ENCODE data around the gene LVRN. TPM values are rescaled to one million over a fixed set of nuclear protein-coding genes. Genes with fewer than 3 reads are reported as not detected.

LVRN gene
- total RNA-seq, 3 donors from 2014 or later (not counting 1 experiment from before 2014, with no cell fraction given), result 0.77 TPM; not detected in 2

- no peaks in the 10 kb centered on the region for H3K9me3 ChIP-seq (ENCODE audit: control insufficient read depth, insufficient read depth, low read length)
- no peak overlapping the region for H3K27ac ChIP-seq (ENCODE audit: low read length)
- no peaks in the 10 kb centered on the region for H3K4me1 Mint-ChIP-seq
- DNase-seq (no peak), ATAC-seq (no peak)
- H3K36me3 ChIP-seq (ENCODE audit: control insufficient read depth, insufficient read depth, low read length), result no peaks in the 10 kb centered on the region
- WGBS (ENCODE audit: insufficient coverage), result 100% methylated on average over 1 of the region's 1 CpG
- H3K4me3 ChIP-seq (ENCODE audit: low read length), result no peak overlapping the region
- no peaks in the 10 kb centered on the region for H3K9me3 Mint-ChIP-seq
- no peaks in the 10 kb centered on the region for H3K4me1 ChIP-seq (ENCODE audit: control insufficient read depth, insufficient read depth, low read length)
- no peaks in the 10 kb centered on the region for H3K36me3 Mint-ChIP-seq
- intact Hi-C loops (cut with micrococcal nuclease), result no loop called here
- peaks cover 0 to 1% of the 10 kb centered on the region in 2 donors for H3K27me3 Mint-ChIP-seq (ENCODE audit: low read depth in 2 of 2)
- H3K27me3 ChIP-seq (ENCODE audit: control insufficient read depth, insufficient read depth, low read length), result no peaks in the 10 kb centered on the region
- H3K4me3 Mint-ChIP-seq, result no peak overlapping the region
- no peak overlapping the region for H3K27ac Mint-ChIP-seq
- no peak for TF ChIP-seq CTCF (IDR thresholded peaks at IDR 0.05)
These were observed 26.2 kb upstream of the LVRN start for GRCh38 chr5:115936031-115936430.

GRCh38 chr5:115939059-115939458, 23.2 kb upstream of the LVRN start:
- Histone ChIP-seq H3K27ac (ENCODE audit: low read length) (no peak overlapping the region), H3K4me1 (ENCODE audit: control insufficient read depth, insufficient read depth, low read length) (no peaks in the 10 kb centered on the region), H3K36me3 (ENCODE audit: control insufficient read depth, insufficient read depth, low read length) (no peaks in the 10 kb centered on the region), H3K9me3 (ENCODE audit: control insufficient read depth, insufficient read depth, low read length) (no peaks in the 10 kb centered on the region), H3K27me3 (ENCODE audit: control insufficient read depth, insufficient read depth, low read length) (no peaks in the 10 kb centered on the region), H3K4me3 (ENCODE audit: low read length) (no peak overlapping the region)
- Mint-ChIP-seq H3K4me1 (no peaks in the 10 kb centered on the region), H3K27ac (no peak overlapping the region), H3K4me3 (no peak overlapping the region), H3K9me3 (no peaks in the 10 kb centered on the region), H3K36me3 (no peaks in the 10 kb centered on the region), H3K27me3 (ENCODE audit: low read depth in 2 of 2) (peaks cover 0 to 4% of the 10 kb centered on the region in 2 donors)
- no peak for ATAC-seq
- TF ChIP-seq CTCF (IDR thresholded peaks at IDR 0.05), result no peak
- 92% methylated on average over 2 of the region's 4 CpGs for WGBS (ENCODE audit: insufficient coverage)
- DNase-seq, result no peak
- intact Hi-C loops (cut with micrococcal nuclease), result no loop called here

GRCh38 chr5:115940080-115940810, 22.0 kb upstream of the LVRN start:
- Histone ChIP-seq H3K9me3 (ENCODE audit: control insufficient read depth, insufficient read depth, low read length) (no peaks in the 10 kb centered on the region), H3K4me1 (ENCODE audit: control insufficient read depth, insufficient read depth, low read length) (no peaks in the 10 kb centered on the region), H3K27ac (ENCODE audit: low read length) (no peak overlapping the region), H3K4me3 (ENCODE audit: low read length) (no peak overlapping the region), H3K27me3 (ENCODE audit: control insufficient read depth, insufficient read depth, low read length) (no peaks in the 10 kb centered on the region), H3K36me3 (ENCODE audit: control insufficient read depth, insufficient read depth, low read length) (no peaks in the 10 kb centered on the region)
- no peaks in the 10 kb centered on the region for H3K4me1 Mint-ChIP-seq
- intact Hi-C loops (cut with micrococcal nuclease), result no loop called here
- ATAC-seq (no peak), DNase-seq (no peak)
- no peak overlapping the region for H3K27ac Mint-ChIP-seq
- no peaks in the 10 kb centered on the region for H3K36me3 Mint-ChIP-seq
- H3K9me3 Mint-ChIP-seq, result no peaks in the 10 kb centered on the region
- H3K4me3 Mint-ChIP-seq, result no peak overlapping the region
- H3K27me3 Mint-ChIP-seq (ENCODE audit: low read depth in 2 of 2), result peaks cover 0 to 4% of the 10 kb centered on the region in 2 donors
- 85% methylated on average over 4 of the region's 4 CpGs for WGBS (ENCODE audit: insufficient coverage)
- TF ChIP-seq CTCF (IDR thresholded peaks at IDR 0.05), result no peak

Data from natural killer cell (primary cell).